Measurements from ENCODE around the gene NDFIP2.

Gene NDFIP2

GRCh38 chr13:79456051-79456450 lies 24.9 kb upstream of the NDFIP2 start:
- ATAC-seq: no peak
- no peak for TF ChIP-seq CREB5 (CRISPR knock-in tag; IDR thresholded peaks at IDR 0.05; ENCODE audit: low read depth)
- no peak for TF ChIP-seq ARNTL (CRISPR knock-in tag; IDR thresholded peaks at IDR 0.05; ENCODE audit: borderline replicate concordance, low read depth)
- no peak for TF ChIP-seq ZC3H10 (CRISPR knock-in tag; IDR thresholded peaks at IDR 0.05)
- no peak for TF ChIP-seq BACH2 (CRISPR knock-in tag; IDR thresholded peaks at IDR 0.05; ENCODE audit: borderline replicate concordance)
- no peak for TF ChIP-seq ZFP30 (CRISPR knock-in tag; IDR thresholded peaks at IDR 0.05)
- TF ChIP-seq OSR1 (CRISPR knock-in tag; IDR thresholded peaks at IDR 0.05): no peak
- TF ChIP-seq TCF4 (CRISPR knock-in tag; IDR thresholded peaks at IDR 0.05; ENCODE audit: borderline replicate concordance): no peak
- TF ChIP-seq ZNF565 (CRISPR knock-in tag; conservative IDR thresholded peaks at IDR 0.05; ENCODE audit: low read depth): no peak
- TF ChIP-seq CSDC2 (CRISPR knock-in tag; IDR thresholded peaks at IDR 0.05): no peak
- TF ChIP-seq ISL1 (CRISPR knock-in tag; IDR thresholded peaks at IDR 0.05): no peak
- TF ChIP-seq ZNF8 (CRISPR knock-in tag; IDR thresholded peaks at IDR 0.05): no peak
- TF ChIP-seq ESRRG (CRISPR knock-in tag; IDR thresholded peaks at IDR 0.05): no peak
- TF ChIP-seq GLIS3 (CRISPR knock-in tag; IDR thresholded peaks at IDR 0.05): no peak
- TF ChIP-seq RARB (CRISPR knock-in tag; IDR thresholded peaks at IDR 0.05): no peak
- TF ChIP-seq PATZ1 (CRISPR knock-in tag; IDR thresholded peaks at IDR 0.05; ENCODE audit: borderline replicate concordance): no peak
- TF ChIP-seq TOX (CRISPR knock-in tag; IDR thresholded peaks at IDR 0.05; ENCODE audit: borderline replicate concordance): no peak
- TF ChIP-seq TSHZ2 (CRISPR knock-in tag; IDR thresholded peaks at IDR 0.05): no peak
- no peak for TF ChIP-seq POU6F1 (CRISPR knock-in tag; IDR thresholded peaks at IDR 0.05; ENCODE audit: borderline replicate concordance, low read depth)
- no peak for TF ChIP-seq ZNF70 (CRISPR knock-in tag; IDR thresholded peaks at IDR 0.05)

- ATAC-seq: no peak
- no peak for TF ChIP-seq ZNF8 (CRISPR knock-in tag; IDR thresholded peaks at IDR 0.05)
- TF ChIP-seq BACH2 (CRISPR knock-in tag; IDR thresholded peaks at IDR 0.05; ENCODE audit: borderline replicate concordance): no peak
- TF ChIP-seq POU6F1 (CRISPR knock-in tag; IDR thresholded peaks at IDR 0.05; ENCODE audit: borderline replicate concordance, low read depth): no peak
- no peak for TF ChIP-seq GLIS3 (CRISPR knock-in tag; IDR thresholded peaks at IDR 0.05)
- TF ChIP-seq ARNTL (CRISPR knock-in tag; IDR thresholded peaks at IDR 0.05; ENCODE audit: borderline replicate concordance, low read depth): no peak
- TF ChIP-seq PPARA (CRISPR knock-in tag; IDR thresholded peaks at IDR 0.05; ENCODE audit: borderline replicate concordance): no peak
- TF ChIP-seq CSDC2 (CRISPR knock-in tag; IDR thresholded peaks at IDR 0.05): no peak
- no peak for TF ChIP-seq CREB5 (CRISPR knock-in tag; IDR thresholded peaks at IDR 0.05; ENCODE audit: low read depth)
- TF ChIP-seq CSRNP3 (CRISPR knock-in tag; IDR thresholded peaks at IDR 0.05): no peak
- no peak for TF ChIP-seq OSR1 (CRISPR knock-in tag; IDR thresholded peaks at IDR 0.05)
- no peak for TF ChIP-seq RARB (CRISPR knock-in tag; IDR thresholded peaks at IDR 0.05)
- TF ChIP-seq PATZ1 (CRISPR knock-in tag; IDR thresholded peaks at IDR 0.05; ENCODE audit: borderline replicate concordance): no peak
- no peak for TF ChIP-seq ZNF565 (CRISPR knock-in tag; conservative IDR thresholded peaks at IDR 0.05; ENCODE audit: low read depth)
- TF ChIP-seq ZNF70 (CRISPR knock-in tag; IDR thresholded peaks at IDR 0.05): no peak
Measured at GRCh38 chr13:79456656-79457365, 24.1 kb upstream of the NDFIP2 start.
